ENCODE measurements around the gene IL15RA.
"Not testable (repeated sequence)": the region's sequence is repeated elsewhere in the genome, so short reads cannot be mapped to it uniquely, and the experiment has no call there.

IL15RA gene

GRCh38 chr10:5918763-5919162, 58.6 kb downstream of the IL15RA start:
- DNase-seq: no peak

- DNase-seq: no peak
These were observed 60.0 kb downstream of the IL15RA start for GRCh38 chr10:5917305-5917704.

GRCh38 chr10:5915451-5915850, 61.9 kb downstream of the IL15RA start:
- DNase-seq: no peak

GRCh38 chr10:5913736-5914135, 63.6 kb downstream of the IL15RA start:
- no peak for DNase-seq

- DNase-seq: no peak
These were observed 65.7 kb downstream of the IL15RA start for GRCh38 chr10:5911670-5912069.

GRCh38 chr10:5910323-5911100, 66.8 kb downstream of the IL15RA start:
- DNase-seq: no peak

GRCh38 chr10:5908676-5909075, 68.7 kb downstream of the IL15RA start:
- not testable (repeated sequence) for DNase-seq

- DNase-seq: no peak
These were observed 70.7 kb downstream of the IL15RA start for GRCh38 chr10:5906651-5907050.

- DNase-seq: no peak
These were observed 71.4 kb downstream of the IL15RA start for GRCh38 chr10:5905854-5906507.

- DNase-seq: no peak
These were observed 73.1 kb downstream of the IL15RA start for GRCh38 chr10:5904227-5904626.

- no peak for DNase-seq
These were observed 73.8 kb downstream of the IL15RA start for GRCh38 chr10:5903563-5903962.

GRCh38 chr10:5902511-5903274, 74.7 kb downstream of the IL15RA start:
- DNase-seq: no peak
